ENCODE results near the gene GGTA1. TPM values are rescaled to one million over a fixed set of nuclear protein-coding genes. Genes with fewer than 3 reads are reported as not detected.

GGTA1 gene
- total and polyA plus RNA-seq, 7 donors = 0.50 to 7.0 (median 1.7) TPM

- DNase-seq (no peak), ATAC-seq (no peak)
- Histone ChIP-seq H3K36me3 (ENCODE audit: insufficient read depth in 1 of 2, low read depth in 1 of 2) (no peaks in the 10 kb centered on the region), H3K27me3 (ENCODE audit: insufficient read depth in 3 of 3, low read length in 2 of 3) (no peaks in the 10 kb centered on the region), H3K27ac (no peak overlapping the region), H3K4me3 (no peak overlapping the region), H3K9me3 (no peaks in the 10 kb centered on the region), H3K4me1 (no peaks in the 10 kb centered on the region)
- TF ChIP-seq CTCF (IDR thresholded peaks at IDR 0.05) = no peak
- intact Hi-C loops (cut with DNase I) = no loop called here
- 64 to 68% (median 64%) methylated on average over 3 of the region's 3 CpGs for WGBS, 3 donors
Measured at GRCh38 chr9:121411993-121412392, 87.7 kb downstream of the GGTA1 start.

DNA sequence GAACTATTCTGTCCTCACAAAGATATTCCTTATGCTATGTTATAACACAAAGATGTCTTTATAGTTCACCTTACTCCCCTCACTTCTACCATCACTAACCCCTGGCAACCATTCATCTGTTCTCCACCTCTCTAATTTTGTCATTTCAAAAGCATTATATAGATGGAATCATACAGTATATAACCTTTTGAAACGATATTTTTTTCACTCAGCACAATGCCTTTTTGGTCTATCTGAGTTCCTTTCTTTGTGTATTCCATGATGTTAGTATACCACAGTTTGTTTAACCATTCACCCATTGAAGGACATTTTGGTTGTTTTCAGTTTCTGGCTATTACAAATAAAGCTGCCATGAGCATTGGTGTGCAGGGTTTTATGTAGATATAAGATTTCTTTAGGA is 93.7 kb downstream of the GGTA1 start:
- Histone ChIP-seq H3K27me3 (ENCODE audit: insufficient read depth in 3 of 3, low read length in 2 of 3) (no peaks in the 10 kb centered on the region), H3K36me3 (ENCODE audit: insufficient read depth in 1 of 2, low read depth in 1 of 2) (no peaks in the 10 kb centered on the region), H3K27ac (no peak overlapping the region), H3K9me3 (no peaks in the 10 kb centered on the region), H3K4me3 (no peak overlapping the region), H3K4me1 (no peaks in the 10 kb centered on the region)
- intact Hi-C loops (cut with DNase I) = no loop called here
- 47 to 93% (median 86%) methylated on average over 1 of the region's 1 CpG for WGBS, 3 donors
- ATAC-seq = no peak
- TF ChIP-seq CTCF (IDR thresholded peaks at IDR 0.05) = no peak
- no peak for DNase-seq

Other genes with a start within 250 kb of the GGTA1 start
- 100 to 1,000 TPM; 140 to 490 (median 211) TPM for gene GSN, start 231.7 kb downstream of the GGTA1 start, total RNA-seq
- 100 to 1,000 TPM; 199 to 225 (median 208) TPM for gene GSN, start 231.7 kb downstream of the GGTA1 start, polyA plus RNA-seq
- 100 to 1,000 TPM in 3 of 4 donors, 10 to 100 TPM in 1; 89.6 to 237 (median 114) TPM for gene STOM, start 129.6 kb downstream of the GGTA1 start, total RNA-seq
- gene STOM, start 129.6 kb downstream of the GGTA1 start, polyA plus RNA-seq = 10 to 100 TPM; 53.2 to 83.4 (median 62.2) TPM
- 10 to 100 TPM; 33.4 to 66.2 (median 50.7) TPM for gene DAB2IP, start 151.8 kb upstream of the GGTA1 start, total RNA-seq
- gene DAB2IP, start 151.8 kb upstream of the GGTA1 start, polyA plus RNA-seq = 10 to 100 TPM; 14.1 to 18.7 (median 14.4) TPM